GM21737 (cell line): ENCODE data around the gene LRRC72.

ENCODE experiments used
- ATAC-seq: cut with Tn5 transposase; IDR thresholded peaks from one replicate; pipeline ENCODE4 v1.9.1; 2021; ENCODE audit warnings: mild to moderate bottlenecking, moderate library complexity; ENCODE audit not compliant: unreplicated experiment

Gene LRRC72

GRCh38 chr7:16616542-16616941 lies 89.9 kb downstream of the LRRC72 start:
- ATAC-seq: no peak

GRCh38 chr7:16619979-16620408 lies 93.4 kb downstream of the LRRC72 start:
- ATAC-seq: peak; percentile 60

GRCh38 chr7:16626388-16626787 lies 99.8 kb downstream of the LRRC72 start:
- no peak for ATAC-seq

- ATAC-seq: no peak
These were observed 100.6 kb downstream of the LRRC72 start for GRCh38 chr7:16627236-16627635.

GRCh38 chr7:16630654-16631053 lies 104.0 kb downstream of the LRRC72 start:
- ATAC-seq: no peak
